ENCODE results near the gene OR1K1. TPM values are rescaled to one million over a fixed set of nuclear protein-coding genes. Genes with fewer than 3 reads are reported as not detected.

OR1K1 gene
- total and polyA plus RNA-seq, 11 donors: not detected

GRCh38 chr9:122812736-122813135 is 12.8 kb downstream of the OR1K1 start:
- H3K36me3 ChIP-seq: peaks cover 0 to 15% (median 9%) of the 10 kb centered on the region in 9 donors
- no peak for ATAC-seq
- intact Hi-C loops (cut with DNase I): loop anchor here in 7 of 10 donors (1.0 to 10.0 kb wide), 6 partner anchors 347 to 718 kb away; partner anchors contain the start of gene TTLL11 (in 3 of the 7)

GRCh38 chr9:122814545-122814944 is 14.6 kb downstream of the OR1K1 start:
- Histone ChIP-seq H3K4me3 (no peak overlapping the region), H3K27me3 (no peaks in the 10 kb centered on the region), H3K27ac (no peak overlapping the region), H3K9me3 (no peaks in the 10 kb centered on the region), H3K4me1 (peaks cover 0 to 27% (median 5%) of the 10 kb centered on the region in 12 donors), H3K36me3 (peaks cover 0 to 31% (median 19%) of the 10 kb centered on the region in 9 donors)
- ATAC-seq (no peak), DNase-seq (no peak)
- TF ChIP-seq CTCF (IDR thresholded peaks at IDR 0.05) (no peak), POLR2A (IDR thresholded peaks at IDR 0.05) (no peak)
- WGBS, 4 donors: 72 to 80% (median 77%) methylated on average over 6 of the region's 6 CpGs
- intact Hi-C loops (cut with DNase I): loop anchor here in 6 of 10 donors (5.0 to 10.0 kb wide), 4 partner anchors 460 to 720 kb away; partner anchors contain the start of gene TTLL11 (in 3 of the 6)

More at GRCh38 chr9:122812736-122813135, 12.8 kb downstream of the OR1K1 start:
- Histone ChIP-seq H3K27me3 (no peaks in the 10 kb centered on the region), H3K9me3 (no peaks in the 10 kb centered on the region), H3K4me1 (peaks cover 0 to 19% (median 1%) of the 10 kb centered on the region in 12 donors), H3K4me3 (no peak overlapping the region), H3K27ac (no peak overlapping the region)
- TF ChIP-seq CTCF (IDR thresholded peaks at IDR 0.05) (no peak), POLR2A (IDR thresholded peaks at IDR 0.05) (no peak)
- no peak for DNase-seq
- 81 to 87% (median 84%) methylated on average over 4 of the region's 4 CpGs for WGBS, 4 donors

DNA sequence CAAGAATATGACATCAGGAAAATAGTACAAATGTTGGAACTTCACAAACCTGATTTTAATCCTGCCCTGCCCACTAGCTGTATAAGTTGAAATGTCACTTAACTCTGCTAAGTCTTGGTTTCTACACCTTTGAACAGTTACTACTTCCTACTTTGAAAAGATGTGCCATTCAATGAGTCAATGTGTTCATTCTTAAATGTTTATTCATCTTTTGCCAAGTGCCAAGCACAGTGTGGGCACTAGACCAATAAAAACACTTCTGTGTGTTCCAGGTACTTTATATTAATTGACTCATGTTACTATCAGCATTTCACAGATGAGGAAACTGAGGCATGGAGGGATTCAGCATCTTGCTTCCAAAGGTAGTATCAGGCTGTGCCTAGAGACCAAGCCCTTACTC is 15.6 kb downstream of the OR1K1 start:
- peaks cover 0 to 37% (median 6%) of the 10 kb centered on the region in 12 donors for H3K4me1 ChIP-seq
- TF ChIP-seq POLR2A (IDR thresholded peaks at IDR 0.05) (no peak), CTCF (IDR thresholded peaks at IDR 0.05) (no peak)
- peak overlapping the region in 9 of 12 donors; percentile 6 to 71 (median 53) for H3K27ac ChIP-seq
- H3K36me3 ChIP-seq: peaks cover 0 to 41% (median 29%) of the 10 kb centered on the region in 9 donors
- intact Hi-C loops (cut with DNase I): loop anchor here in 6 of 10 donors (10.0 kb wide), 3 partner anchors 461 to 721 kb away; partner anchors contain the start of gene TTLL11 (in 3 of the 6)
- H3K4me3 ChIP-seq: peak overlapping the region in 1 of 12 donors; percentile 31
- DNase-seq (no peak), ATAC-seq (no peak)
- no peaks in the 10 kb centered on the region for H3K27me3 ChIP-seq
- H3K9me3 ChIP-seq: no peaks in the 10 kb centered on the region

- DNase-seq: peak in 4 of 5 donors; percentile 36 to 62 (median 54)
- Histone ChIP-seq H3K4me3 (peak overlapping the region in 4 of 12 donors; percentile 14 to 31 (median 21)), H3K4me1 (peaks cover 0 to 45% (median 12%) of the 10 kb centered on the region in 12 donors), H3K36me3 (peaks cover 0 to 43% (median 33%) of the 10 kb centered on the region in 9 donors), H3K27me3 (no peaks in the 10 kb centered on the region), H3K9me3 (no peaks in the 10 kb centered on the region), H3K27ac (peak overlapping the region in 10 of 12 donors; percentile 8 to 71 (median 54))
- intact Hi-C loops (cut with DNase I): loop anchor here in 6 of 10 donors (10.0 kb wide), 3 partner anchors 462 to 722 kb away; partner anchors contain the start of gene TTLL11 (in 3 of the 6)
- 52 to 72% (median 64%) methylated on average over 17 of the region's 17 CpGs for WGBS, 4 donors
- no peak for TF ChIP-seq CTCF (IDR thresholded peaks at IDR 0.05)
- TF ChIP-seq POLR2A (IDR thresholded peaks at IDR 0.05): no peak
- peak; percentile 59 to 88 (median 77) for ATAC-seq
Measured at GRCh38 chr9:122816163-122816867, 16.4 kb downstream of the OR1K1 start.

Measured in heart left ventricle (tissue), 16 donors.